HG03575 (cell line): ENCODE results near the gene RTN3.
"Not testable (repeated sequence)": the region's sequence is repeated elsewhere in the genome, so short reads cannot be mapped to it uniquely, and the experiment has no call there.

Experiments used
- ATAC-seq: cut with Tn5 transposase; IDR thresholded peaks from one replicate; pipeline ENCODE4 v1.9.1; 2021; ENCODE audit not compliant: unreplicated experiment, insufficient number of reproducible peaks, low FRiP score; ENCODE audit errors: extremely low read depth

Gene RTN3

DNA sequence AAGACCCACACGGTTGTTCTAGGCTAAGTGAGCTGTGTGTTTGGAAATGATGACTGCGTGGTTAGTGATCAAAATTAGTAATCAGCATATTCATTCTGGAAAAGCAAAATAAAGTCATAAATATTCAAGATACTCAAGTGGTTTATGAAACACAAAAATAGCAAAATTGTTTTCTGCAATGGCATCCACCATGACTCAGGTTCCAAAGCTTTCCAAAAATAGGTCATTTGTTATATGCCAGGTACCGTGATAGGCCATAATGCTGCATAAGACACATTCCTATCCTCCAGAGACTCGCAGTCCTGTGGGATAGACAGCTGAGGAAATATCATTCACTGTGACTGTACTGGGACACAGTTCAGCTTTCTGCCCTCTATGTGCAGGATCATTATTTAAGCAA is 7.7 kb upstream of the RTN3 start:
- no peak for ATAC-seq

DNA sequence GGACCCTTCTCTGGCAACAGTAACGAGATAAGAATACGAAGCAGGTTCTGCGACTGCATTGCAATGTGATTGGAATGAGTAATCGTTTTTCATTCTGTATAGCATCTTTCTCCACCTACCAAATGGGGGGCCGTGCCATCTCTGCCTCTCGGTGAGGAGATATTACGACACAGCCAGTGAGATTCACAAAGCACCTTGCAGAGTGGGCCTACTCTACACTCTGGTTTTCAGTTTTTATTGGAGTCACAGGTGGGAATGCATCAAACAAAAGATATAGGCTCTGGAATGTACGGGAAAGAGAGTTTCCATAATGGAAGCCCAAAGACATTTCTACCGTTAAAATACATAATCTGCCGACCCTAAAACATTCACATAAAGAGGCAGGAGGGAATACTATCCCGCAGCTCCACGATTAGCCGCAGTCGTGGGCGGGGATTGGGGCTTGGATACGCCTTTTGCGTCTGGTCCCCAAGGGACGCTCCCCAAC is 423 bp upstream of the RTN3 start:
- no peak for ATAC-seq

DNA sequence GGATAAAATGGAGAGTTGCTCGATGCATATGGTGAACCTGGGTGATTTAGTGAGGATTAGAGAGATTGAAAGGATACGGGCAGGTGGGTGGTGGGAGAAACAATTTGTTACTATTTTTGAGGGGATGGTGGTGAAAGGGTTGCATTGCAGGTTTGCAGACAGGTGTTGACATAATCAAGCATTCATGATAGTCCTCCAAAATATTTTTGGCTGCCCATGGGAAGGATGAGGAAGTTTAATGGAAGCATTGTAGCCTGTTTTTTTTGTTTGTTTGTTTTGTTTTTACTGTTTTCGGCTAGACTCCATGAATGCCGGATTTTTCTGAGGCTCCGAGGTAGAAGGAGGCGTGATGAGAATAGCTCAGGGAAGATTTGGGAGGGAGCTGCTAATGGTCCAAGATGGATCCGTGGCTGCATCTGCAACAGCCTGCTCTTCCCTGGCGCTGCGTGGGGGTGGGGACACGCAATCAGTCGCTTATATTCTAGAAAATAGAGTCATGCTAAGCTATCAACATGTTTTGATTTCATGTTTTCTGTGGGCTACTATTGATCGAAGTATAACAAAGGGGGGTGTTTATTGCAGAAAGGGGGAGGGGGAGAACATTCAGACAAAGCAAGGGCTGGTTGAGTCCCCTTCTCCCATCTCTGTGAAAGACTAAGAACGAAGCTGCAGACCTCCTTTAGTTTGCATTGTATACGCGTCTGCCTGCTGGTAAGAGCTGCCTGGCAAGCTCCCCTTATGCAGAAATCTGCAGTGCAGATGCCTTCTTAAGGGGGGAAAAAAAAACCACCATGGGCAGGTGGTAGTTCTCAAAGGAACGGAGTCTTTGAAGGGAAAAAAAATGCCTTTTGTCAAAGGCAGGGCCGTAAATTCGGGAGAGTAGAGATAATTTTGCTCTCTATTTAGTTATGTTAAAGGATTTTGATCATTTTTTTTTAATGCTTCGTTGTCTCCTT is 1.0 kb downstream of the RTN3 start:
- no peak for ATAC-seq

DNA sequence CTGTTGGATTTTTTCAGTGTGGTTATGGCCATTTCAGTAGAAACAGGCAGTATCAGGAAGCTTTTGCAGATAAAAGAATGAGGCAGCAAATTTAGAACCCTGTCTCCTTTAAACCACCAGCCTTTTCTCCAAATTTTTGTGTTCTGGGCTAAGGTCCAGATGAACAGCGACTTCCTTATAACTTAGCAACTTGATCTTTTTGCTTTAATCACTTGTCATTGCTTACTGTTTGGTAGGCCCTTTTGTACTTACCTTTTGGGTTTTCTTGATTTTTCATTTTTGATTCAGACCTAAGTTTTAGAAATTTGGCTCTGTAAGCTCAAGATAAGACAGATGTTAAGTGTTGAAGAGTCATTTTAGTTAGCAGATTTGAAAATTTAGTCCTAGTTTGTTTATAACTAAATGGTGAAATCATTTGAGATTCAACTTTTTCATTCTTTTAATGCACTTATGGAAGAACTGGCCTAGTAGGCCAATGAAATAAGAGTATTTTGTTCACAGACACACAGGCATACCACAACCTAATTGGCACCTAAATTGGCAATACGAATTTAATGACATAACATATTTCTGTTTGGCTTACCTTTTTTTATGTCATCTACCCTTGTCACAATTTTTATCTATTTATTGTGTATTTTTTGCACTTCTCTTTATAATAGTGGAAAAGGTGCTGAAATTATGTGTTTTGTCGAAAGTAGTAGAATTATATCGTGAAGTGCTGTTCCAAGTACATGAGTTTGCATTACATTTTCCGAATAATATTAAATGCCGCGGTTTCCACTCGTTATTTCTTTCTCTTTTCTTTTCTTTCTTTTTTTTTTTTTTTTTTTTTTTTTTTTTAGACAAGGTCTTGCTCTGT is 2.1 kb downstream of the RTN3 start:
- ATAC-seq = no peak

DNA sequence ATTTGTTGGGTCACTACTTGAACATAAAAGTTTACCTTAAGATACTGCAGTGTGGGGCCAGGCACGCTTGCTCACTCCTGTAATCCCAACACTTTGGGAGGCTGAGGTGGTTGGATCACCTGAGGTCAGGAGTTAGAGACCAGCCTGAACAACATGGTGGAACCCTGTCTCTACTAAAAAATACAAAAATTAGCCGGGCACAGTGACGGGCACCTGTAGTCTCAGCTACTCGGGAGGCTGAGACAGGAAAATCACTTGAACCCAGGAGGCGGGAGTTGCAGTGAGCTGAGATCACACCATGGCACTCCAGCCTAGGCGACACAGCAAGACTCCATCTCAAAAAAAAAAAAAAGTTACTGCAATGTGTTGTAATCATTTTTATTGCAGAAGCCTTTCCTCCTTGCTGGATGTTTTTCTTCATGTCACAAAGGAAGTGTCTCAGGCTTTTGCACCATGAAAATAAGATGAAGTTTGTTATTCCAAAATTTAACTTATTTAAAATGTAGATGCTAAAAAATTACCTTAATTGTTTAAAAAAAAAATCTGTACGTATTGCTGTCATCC is 3.9 kb downstream of the RTN3 start:
- ATAC-seq = not testable (repeated sequence)

DNA sequence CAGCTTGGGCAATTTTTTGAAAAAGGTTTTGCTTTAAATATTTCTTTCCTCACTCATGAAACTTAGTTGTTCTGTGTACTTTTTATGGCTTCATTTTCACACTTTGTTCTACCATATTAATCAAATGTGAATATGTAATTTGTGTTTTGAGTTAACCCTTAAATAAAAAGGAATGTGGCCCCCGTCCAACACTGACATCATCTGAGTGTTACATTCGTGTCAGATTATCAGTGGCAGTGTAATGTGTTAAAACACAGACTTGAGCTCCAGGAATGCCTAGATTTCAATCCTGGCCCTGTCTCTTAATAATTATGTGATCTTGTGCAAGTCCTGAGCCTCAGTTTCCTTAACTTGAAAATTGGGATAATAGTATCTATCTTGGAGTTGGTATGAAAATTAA is 5.6 kb downstream of the RTN3 start:
- ATAC-seq = no peak

DNA sequence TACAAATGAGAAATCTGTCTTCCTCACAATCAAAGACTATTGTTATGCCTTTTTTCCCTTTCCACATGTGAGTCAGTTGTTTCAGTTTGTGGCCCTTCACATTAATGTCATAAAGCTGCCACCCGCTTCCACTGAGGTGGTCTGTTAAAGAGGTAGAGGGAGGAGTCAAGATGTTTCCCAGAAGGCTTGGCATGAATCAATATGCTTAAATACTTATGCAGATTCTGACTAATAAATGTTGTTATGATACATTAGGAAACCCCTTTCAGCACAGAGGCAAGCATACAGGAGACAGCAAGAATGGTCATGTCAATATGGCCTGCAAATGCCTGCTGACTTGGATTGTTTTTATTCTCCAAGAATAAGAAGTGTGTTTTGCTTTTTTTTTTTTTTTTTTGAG is 6.5 kb downstream of the RTN3 start:
- ATAC-seq = no peak

DNA sequence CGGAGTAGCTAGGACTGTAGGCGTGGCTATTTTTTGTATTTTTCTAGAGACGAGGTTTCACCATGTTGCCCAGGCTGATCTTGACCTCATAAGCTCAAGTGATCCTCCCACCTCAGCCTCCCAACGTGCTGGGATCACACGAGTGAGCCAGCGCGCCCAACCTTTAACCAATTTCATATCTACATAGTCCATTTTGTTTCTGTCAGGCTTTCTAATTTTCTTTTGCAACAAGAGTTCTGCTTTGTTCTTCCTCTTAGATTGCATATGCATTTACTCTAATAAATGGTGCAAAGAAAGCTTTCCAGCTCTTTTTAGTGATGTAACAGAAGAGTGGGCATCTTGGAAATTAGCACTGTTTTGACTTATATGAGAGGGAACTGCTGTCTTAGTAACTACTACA is 13.3 kb downstream of the RTN3 start:
- no peak for ATAC-seq

DNA sequence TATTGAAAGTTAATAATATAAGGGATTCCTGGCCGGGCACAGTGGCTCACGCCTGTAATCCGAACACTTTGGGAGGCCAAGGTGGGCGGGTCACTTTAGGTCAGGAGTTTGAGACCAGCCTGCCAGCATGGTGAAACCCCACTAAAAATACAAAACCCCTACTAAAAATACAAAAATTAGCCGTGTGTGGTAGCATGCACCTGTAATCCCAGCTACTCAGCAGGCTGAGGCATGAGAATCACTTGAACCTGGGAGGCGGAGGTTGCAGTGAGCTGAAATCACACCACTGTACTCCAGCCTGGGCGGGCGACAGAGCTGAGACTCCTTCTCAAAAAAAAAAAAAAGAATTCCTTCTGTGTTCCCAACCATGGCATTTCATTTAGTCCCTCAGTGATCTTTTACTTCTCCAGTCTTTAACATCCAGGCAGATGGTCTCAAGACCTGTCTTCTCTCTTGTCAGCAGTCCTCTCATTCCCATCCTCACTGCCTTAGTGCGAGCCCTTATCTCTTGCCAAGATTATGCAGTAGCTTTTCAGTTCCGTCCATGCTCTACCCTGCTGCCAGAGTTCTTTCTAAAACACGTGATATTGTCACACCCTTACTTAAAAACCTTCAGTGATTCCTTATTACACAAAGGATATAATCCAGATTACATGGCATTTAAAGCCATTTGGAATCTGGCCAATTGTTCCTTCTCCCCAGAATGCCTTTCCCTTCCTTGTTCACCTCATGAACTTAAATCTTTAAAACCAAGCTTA is 17.9 kb downstream of the RTN3 start:
- ATAC-seq = no peak

DNA sequence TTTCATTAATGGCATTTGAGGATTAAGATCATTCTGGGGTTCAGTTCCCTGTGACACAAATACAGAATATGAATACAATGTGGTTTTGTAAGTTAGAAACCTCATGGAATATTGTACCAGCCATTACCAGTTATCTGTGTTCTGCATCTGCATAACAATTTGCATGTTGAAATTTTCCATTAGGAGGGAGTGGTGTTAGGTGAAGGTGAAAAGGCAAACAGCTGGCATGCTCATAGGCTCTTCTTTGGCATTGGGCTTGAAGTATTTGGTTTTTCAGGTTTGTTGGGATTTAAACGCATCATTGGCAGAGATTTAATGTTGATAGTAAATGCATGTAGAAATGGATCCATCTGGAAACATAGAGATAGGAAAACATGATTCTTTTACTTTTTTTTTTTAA is 18.6 kb downstream of the RTN3 start:
- no peak for ATAC-seq

DNA sequence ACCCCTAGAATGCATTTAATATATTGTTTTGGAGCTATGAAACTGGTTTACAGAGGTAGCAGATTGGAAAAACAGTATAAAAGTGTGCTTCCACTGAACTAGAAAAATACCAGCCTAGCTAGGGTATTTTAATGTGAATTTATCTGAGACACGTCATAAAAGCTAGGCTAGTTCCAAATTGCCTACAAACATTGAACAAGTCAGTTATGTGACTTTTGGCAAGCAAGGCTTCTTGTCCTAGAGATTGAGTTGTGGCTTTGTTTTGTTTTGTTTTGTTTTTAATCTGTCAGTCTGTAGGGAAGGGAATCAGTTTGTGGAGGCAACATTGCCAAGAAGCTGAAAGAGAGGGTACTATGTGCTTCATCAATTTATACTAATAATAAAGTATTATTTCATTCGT is 24.2 kb downstream of the RTN3 start:
- ATAC-seq = no peak

DNA sequence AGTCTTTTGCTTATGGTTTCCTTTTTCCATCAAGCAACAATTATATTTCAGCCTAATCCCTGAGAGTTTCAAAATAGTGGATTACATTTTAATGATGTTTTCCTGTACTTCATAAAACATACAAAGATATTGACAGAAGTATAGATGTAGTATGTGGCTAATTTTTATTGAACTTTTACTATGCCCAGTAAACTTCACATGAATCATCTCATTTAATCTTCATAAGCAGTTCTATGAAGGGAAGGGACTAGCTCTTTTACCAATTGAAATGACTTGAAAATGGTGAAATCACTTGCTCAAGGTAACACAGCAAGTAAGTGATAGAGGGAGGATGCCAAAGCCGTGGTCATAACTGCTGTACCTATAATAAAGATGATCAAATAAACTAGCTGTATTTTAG is 27.5 kb downstream of the RTN3 start:
- ATAC-seq = no peak

DNA sequence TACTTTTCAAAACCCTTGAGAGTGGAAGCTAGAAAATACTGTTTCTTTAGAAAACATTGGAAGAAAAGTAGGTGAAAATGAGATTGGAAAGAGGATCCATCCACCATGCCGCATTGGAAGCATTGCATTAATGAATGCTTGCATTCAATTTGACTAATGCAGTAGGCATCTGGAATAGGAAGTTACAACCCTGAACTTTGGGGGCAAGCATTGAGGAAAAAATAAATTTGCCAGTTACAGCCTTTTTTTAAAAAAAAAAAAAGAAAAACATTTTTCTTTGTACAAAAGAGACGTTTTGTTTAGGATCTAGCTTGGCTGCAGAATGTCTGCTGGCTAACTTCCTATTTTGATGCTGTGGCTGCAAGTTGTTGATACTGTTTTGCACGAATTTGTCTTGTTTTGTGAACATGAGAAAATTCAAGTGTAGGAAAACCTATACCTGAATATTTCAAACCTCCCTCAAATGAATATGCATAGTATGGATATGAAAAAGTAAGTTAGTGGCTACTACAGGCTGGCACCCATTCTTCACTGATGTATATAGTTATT is 28.1 kb downstream of the RTN3 start:
- ATAC-seq = no peak

DNA sequence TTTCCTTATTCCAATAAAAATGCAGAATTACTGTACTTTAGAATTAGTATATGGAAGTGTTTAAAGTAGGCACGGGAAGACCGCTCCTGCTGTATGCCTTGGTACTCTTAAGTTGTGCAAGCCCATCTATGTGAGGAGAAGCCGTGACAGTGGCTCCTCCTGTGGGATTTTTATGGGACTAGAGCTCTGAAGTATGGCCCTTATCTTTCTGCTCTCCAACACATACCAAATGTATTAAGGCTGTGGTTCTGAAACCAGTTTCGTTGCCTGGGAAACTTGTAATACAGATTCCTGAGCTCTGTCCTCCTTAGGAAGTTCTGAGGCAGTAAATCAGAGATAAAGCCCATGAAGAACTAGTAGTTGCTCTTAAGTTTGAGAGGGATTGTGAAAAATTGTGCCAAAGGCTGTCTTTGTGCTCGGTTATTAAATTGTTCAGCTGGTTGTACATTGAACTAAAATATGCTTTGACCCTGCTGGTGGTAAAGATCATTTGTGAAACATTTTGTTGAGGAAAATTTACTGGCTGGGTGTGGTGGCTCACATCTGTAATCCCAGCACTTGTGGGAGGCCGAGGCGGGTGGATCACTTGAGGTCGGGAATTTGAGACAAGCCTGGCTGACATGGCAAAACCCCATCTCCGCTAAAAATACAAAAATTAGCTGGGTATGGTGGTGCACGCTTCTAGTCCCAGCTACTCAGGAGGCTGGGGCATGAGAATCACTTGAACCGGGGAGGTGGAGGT is 29.3 kb downstream of the RTN3 start:
- no peak for ATAC-seq

DNA sequence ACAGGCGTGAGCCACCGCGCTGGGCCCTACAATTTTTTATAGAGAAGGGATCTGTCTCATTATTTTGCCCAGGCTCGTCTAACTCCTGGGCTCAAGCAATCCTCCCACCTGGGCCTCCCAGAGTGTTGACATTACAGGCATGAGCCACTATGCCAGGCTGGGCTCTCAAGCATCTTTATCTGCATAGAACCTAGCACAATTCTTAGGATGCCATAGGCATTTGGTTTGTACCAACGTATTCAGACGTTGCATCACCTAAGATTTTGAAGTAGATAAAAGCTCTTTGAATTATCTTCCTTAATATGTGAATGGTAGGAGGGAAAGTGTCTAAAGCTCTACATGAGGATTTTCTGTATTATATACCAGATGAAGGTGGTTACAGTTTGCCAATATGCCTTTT is 30.5 kb downstream of the RTN3 start:
- no peak for ATAC-seq

DNA sequence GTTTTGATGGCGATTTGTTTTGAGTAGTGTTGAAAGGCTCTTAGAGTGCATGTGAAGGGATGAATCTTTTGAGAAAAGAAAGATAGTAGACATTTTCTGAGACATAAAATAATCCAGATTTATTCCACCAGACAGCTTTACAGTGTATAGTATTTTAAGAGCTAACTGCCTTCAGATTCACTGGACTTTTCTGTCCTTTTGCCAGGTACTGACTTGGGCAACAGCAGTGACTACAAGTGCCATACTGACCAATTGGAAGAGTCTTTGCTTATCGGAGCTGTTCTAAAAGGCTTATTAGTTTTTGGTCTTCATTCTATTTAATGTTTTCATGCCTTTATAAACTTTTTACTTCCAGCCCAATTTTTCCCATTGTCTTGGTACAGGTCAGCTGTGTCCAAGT is 32.5 kb downstream of the RTN3 start:
- ATAC-seq = no peak

DNA sequence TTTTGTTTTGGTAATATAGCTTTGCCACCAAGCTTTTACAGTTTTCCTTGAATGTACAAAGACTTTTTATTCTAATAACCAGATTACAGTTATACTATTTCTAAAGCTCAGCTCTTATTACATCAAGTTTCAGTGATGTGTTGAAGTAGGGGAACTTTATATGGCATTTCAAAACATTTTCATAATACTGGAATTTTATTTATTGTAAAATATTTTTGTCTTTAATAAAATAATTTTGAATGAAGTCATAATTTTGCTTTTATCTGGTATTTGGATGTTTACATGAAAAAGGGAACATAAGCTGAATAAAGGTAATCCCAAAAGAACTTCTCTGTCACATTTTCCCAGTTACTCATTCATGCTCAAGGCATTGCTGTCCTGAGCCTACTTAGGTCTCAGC is 34.7 kb downstream of the RTN3 start:
- no peak for ATAC-seq

DNA sequence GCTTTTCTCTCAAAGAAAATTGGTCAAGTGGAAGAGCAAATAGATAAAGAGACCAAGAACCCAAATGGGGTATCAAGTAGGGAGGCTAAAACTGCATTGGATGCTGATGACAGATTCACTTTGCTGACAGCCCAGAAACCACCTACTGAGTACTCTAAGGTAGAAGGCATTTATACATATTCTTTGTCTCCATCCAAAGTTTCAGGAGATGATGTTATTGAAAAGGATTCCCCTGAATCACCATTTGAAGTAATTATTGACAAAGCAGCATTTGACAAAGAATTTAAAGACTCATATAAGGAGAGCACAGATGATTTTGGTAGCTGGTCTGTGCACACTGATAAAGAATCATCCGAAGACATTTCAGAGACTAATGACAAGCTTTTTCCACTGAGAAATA is 37.7 kb downstream of the RTN3 start:
- ATAC-seq = no peak
